IPS DF 6.9 (cell line): ENCODE results near the gene FRMD4A.
"Not testable (repeated sequence)": the region's sequence is repeated elsewhere in the genome, so short reads cannot be mapped to it uniquely, and the experiment has no call there.

Experiments
- DNase-seq: peaks from one replicate; pipeline ENCODE4 v3.0.0-alpha.2; 2013; ENCODE audit warnings: low read depth, low spot score
- H3K27ac ChIP-seq: one replicate; pipeline ENCODE4 v1.5.1; 2013; ENCODE audit warnings: low read length, control low read depth
- H3K27me3 ChIP-seq: 2 replicates; pipeline ENCODE4 v1.6.1; 2013; ENCODE audit warnings: mild to moderate bottlenecking, low read length; ENCODE audit not compliant: control insufficient read depth, insufficient read depth
- H3K36me3 ChIP-seq: 2 replicates; pipeline ENCODE4 v1.6.1; 2013; ENCODE audit warnings: low read length; ENCODE audit not compliant: control insufficient read depth, insufficient read depth
- H3K4me1 ChIP-seq: 2 replicates; pipeline ENCODE4 v1.6.1; 2013; ENCODE audit warnings: low read length; ENCODE audit not compliant: control insufficient read depth, insufficient read depth
- H3K4me3 ChIP-seq: 2 replicates; pipeline ENCODE4 v1.5.1; 2013; ENCODE audit warnings: mild to moderate bottlenecking, low read length
- H3K9me3 ChIP-seq: 2 replicates; pipeline ENCODE4 v1.6.1; 2013; ENCODE audit warnings: low read length, inconsistent platforms; ENCODE audit not compliant: control insufficient read depth, insufficient read depth
- WGBS: extraction: QIAGEN DNeasy Blood & Tissue Kit; methylation state at CpG from one replicate; pipeline ENCODE4 v1.1.7; 2013; ENCODE audit warnings: mixed read lengths, missing lambda C conversion rate; ENCODE audit not compliant: insufficient read length, insufficient coverage; 5-methylcytosine and 5-hydroxymethylcytosine counted together

FRMD4A gene

GRCh38 chr10:13909516-13910258 lies 421.0 kb downstream of the FRMD4A start:
- Histone ChIP-seq H3K27ac (no peak overlapping the region), H3K9me3 (no peaks in the 10 kb centered on the region), H3K27me3 (no peaks in the 10 kb centered on the region), H3K4me3 (no peak overlapping the region), H3K4me1 (no peaks in the 10 kb centered on the region), H3K36me3 (no peaks in the 10 kb centered on the region)
- 100% methylated on average over 1 of the region's 5 CpGs for WGBS
- no peak for DNase-seq

- H3K4me3 ChIP-seq: no peak overlapping the region
- DNase-seq: no peak
- H3K27me3 ChIP-seq: no peaks in the 10 kb centered on the region
- H3K4me1 ChIP-seq: 0 out of 2 replicates have a peak, but pooled peaks cover 2% of the 10 kb centered on the region
- no peak overlapping the region for H3K27ac ChIP-seq
- no peaks in the 10 kb centered on the region for H3K9me3 ChIP-seq
- no CpG with 5 or more reads among the region's 4 CpGs for WGBS
- no peaks in the 10 kb centered on the region for H3K36me3 ChIP-seq
Observed at GRCh38 chr10:13908475-13908874, 422.2 kb downstream of the FRMD4A start.

- Histone ChIP-seq H3K9me3 (no peaks in the 10 kb centered on the region), H3K27me3 (no peaks in the 10 kb centered on the region), H3K4me3 (no peak overlapping the region), H3K27ac (no peak overlapping the region), H3K4me1 (0 out of 2 replicates have a peak, but pooled peaks cover 2% of the 10 kb centered on the region), H3K36me3 (no peaks in the 10 kb centered on the region)
- DNase-seq: no peak
- no CpG with 5 or more reads among the region's 6 CpGs for WGBS
Observed at GRCh38 chr10:13907570-13907969, 423.2 kb downstream of the FRMD4A start.

GRCh38 chr10:13905281-13905680 lies 425.4 kb downstream of the FRMD4A start:
- H3K27ac ChIP-seq: no peak overlapping the region
- 0 out of 2 replicates have a peak, but pooled peaks cover 2% of the 10 kb centered on the region for H3K4me1 ChIP-seq
- DNase-seq: no peak
- H3K36me3 ChIP-seq: no peaks in the 10 kb centered on the region
- H3K4me3 ChIP-seq: no peak overlapping the region
- H3K9me3 ChIP-seq: no peaks in the 10 kb centered on the region
- WGBS: no CpG with 5 or more reads among the region's 1 CpG
- H3K27me3 ChIP-seq: no peaks in the 10 kb centered on the region

- H3K4me1 ChIP-seq: 0 out of 2 replicates have a peak, but pooled peaks cover 2% of the 10 kb centered on the region
- no peak overlapping the region for H3K4me3 ChIP-seq
- H3K27me3 ChIP-seq: no peaks in the 10 kb centered on the region
- no CpG with 5 or more reads among the region's 16 CpGs for WGBS
- H3K9me3 ChIP-seq: no peaks in the 10 kb centered on the region
- no peaks in the 10 kb centered on the region for H3K36me3 ChIP-seq
- H3K27ac ChIP-seq: no peak overlapping the region
- DNase-seq: no peak
Observed at GRCh38 chr10:13904064-13904463, 426.7 kb downstream of the FRMD4A start.

- H3K27ac ChIP-seq: no peak overlapping the region
- H3K4me1 ChIP-seq: 0 out of 2 replicates have a peak, but pooled peaks cover 2% of the 10 kb centered on the region
- H3K9me3 ChIP-seq: no peaks in the 10 kb centered on the region
- no CpG with 5 or more reads among the region's 6 CpGs for WGBS
- H3K27me3 ChIP-seq: no peaks in the 10 kb centered on the region
- no peak for DNase-seq
- H3K4me3 ChIP-seq: no peak overlapping the region
- no peaks in the 10 kb centered on the region for H3K36me3 ChIP-seq
Observed at GRCh38 chr10:13902868-13903587, 427.7 kb downstream of the FRMD4A start.

- WGBS: no CpG with 5 or more reads among the region's 3 CpGs
- Histone ChIP-seq H3K36me3 (no peaks in the 10 kb centered on the region), H3K27ac (no peak overlapping the region), H3K4me3 (no peak overlapping the region), H3K4me1 (0 out of 2 replicates have a peak, but pooled peaks cover 2% of the 10 kb centered on the region), H3K27me3 (no peaks in the 10 kb centered on the region), H3K9me3 (no peaks in the 10 kb centered on the region)
- no peak for DNase-seq
Observed at GRCh38 chr10:13899941-13900340, 430.8 kb downstream of the FRMD4A start.

- WGBS: no CpG with 5 or more reads among the region's 1 CpG
- not testable (repeated sequence) for H3K36me3 ChIP-seq, DNase-seq, H3K4me3 ChIP-seq, H3K27ac ChIP-seq, H3K27me3 ChIP-seq, H3K4me1 ChIP-seq, H3K9me3 ChIP-seq
Observed at GRCh38 chr10:13896146-13896545, 434.6 kb downstream of the FRMD4A start.

GRCh38 chr10:13894412-13895093 lies 436.2 kb downstream of the FRMD4A start:
- no peak overlapping the region for H3K27ac ChIP-seq

GRCh38 chr10:13893926-13894325 lies 436.8 kb downstream of the FRMD4A start:
- Histone ChIP-seq H3K9me3 (no peaks in the 10 kb centered on the region), H3K27ac (no peak overlapping the region), H3K4me1 (peaks cover under 1% of the 10 kb centered on the region; the same call in 1 of the 2 replicates), H3K4me3 (no peak overlapping the region), H3K27me3 (no peaks in the 10 kb centered on the region), H3K36me3 (no peaks in the 10 kb centered on the region)
- no peak for DNase-seq
- WGBS: no CpG with 5 or more reads among the region's 4 CpGs

More at GRCh38 chr10:13894412-13895093, 436.2 kb downstream of the FRMD4A start:
- no peak for DNase-seq
- Histone ChIP-seq H3K4me1 (no peaks in the 10 kb centered on the region; the same call in 1 of the 2 replicates), H3K4me3 (no peak overlapping the region), H3K27me3 (no peaks in the 10 kb centered on the region), H3K9me3 (no peaks in the 10 kb centered on the region), H3K36me3 (no peaks in the 10 kb centered on the region)
- no CpG with 5 or more reads among the region's 9 CpGs for WGBS
